Activated effector memory CD4-positive, alpha-beta T cell treated with anti-CD3 and anti-CD28 coated beads, Interleukin-2, amount 50 U/mL, for 16 hours (primary cell): ENCODE measurements around the gene MROH2A.

ENCODE experiments used
- DNase-seq: peaks from one replicate; pipeline ENCODE4 v3.0.0-alpha.2; 2020

The MROH2A gene

DNA sequence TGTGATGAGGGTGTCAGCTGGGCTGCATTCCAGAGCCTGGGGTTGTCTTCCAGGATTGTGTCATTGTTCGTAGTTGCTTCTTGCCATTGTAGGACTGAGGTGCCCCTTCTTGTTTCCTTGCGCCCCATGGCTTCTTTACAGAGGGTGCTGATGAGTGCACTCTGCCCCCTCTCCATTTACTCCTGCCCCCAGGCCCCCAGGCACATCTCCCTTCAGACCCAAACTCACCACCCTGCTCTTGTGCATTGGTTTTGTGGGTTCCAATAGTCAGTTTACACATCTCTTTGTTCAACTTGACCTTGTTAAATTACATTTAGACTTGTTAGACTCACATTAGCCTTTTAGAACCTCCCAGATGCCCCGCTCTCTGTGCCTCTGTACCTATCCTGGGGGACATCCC, 43.1 kb downstream of the MROH2A start:
- DNase-seq, result peak; percentile 17

DNA sequence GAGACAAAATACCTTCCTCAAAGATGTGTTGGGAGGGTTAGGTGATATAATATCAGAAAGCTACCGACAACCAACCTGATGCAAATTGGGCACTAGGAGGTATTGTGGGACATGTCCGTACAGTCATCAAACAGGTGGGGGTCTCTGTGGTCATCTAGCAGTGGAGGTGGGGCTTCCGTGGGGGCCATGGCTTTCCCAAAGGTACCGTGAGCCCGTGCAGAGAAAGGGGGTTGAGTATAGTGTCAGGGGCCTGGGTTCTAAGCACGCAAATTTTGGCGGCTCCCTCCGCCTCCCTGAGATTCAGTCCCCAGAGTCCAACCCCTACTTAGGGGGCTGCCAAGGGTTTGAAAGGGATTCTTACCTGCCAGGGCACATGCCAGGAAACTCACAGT, 43.6 kb downstream of the MROH2A start:
- peak; percentile 22 for DNase-seq

DNA sequence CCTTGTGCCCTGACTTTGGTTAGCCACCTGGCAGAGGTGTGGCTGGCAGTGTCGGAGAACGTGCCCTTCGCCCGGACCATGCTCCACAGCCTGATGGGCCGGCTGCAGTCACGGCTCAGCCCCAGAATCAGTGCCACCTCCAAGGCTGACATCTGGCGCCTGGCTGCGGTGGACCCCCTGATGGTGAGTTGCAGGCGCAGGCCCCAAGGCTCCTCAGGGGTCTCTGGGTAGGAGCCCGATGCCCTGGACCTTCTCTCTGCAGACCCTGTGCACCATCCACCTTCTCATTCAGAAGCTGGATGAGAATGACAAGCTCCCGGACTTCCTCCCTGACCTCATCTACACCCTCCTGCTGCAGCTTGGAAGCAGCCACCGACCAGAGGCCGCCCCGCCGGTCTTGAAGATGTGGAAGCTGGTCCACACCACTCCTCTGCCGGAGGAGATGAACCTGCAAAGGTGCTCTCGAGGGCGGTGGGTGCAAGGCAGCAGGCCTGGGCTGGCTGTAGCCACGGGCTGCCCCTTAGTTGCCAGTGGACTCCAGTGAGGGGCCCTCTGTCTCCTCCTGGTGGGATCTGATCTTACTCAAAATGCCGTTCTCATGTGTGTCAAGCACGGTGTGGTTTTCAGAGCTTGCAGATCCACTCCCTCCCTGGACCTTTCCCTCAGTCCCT, 44.1 kb downstream of the MROH2A start:
- DNase-seq, result peak; percentile 54

DNA sequence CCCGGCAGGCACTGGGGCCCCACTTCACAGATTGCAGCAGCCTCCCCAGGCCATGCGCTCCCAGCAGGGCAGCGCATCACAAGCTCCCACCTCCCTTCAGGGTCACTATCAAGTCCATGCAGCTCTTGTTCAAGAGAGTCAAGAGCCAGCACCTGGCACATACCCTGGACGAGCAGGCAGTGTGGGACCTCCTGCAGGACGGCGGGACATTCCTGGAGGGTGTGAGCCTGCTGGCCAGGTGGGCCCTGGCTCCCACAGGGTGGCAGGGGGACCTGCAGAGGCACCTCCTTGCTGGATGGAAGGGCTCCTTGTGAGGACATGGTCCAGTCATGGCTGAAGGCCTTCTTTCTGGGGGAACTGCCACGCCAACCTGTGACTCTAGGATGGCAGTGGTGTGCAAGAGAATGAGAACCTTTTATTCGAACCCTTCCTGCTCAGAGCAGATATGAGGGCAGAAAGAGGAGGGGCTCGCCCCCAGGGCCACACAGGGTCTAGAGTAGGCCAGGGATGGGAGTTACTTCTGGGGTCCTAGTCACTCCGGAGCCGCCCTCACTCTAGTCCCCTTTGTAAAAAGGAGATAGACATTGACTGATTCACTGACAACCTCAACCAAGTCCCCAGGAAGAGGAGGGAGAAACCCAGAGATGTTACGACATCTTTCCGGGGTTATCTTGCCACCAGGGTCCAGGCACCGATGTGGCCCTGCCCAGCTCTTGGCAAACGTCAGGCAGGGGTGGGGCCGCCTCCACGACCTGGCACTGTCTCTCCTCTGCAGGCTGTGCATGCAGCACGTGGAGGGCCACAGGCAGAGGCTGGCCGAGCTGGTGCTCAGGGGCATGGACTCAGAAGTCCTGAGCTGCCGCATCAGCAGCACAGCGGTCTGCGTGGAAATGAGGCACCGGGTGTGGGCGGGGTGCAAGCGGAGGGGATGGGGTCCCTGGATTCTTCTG, 44.9 kb downstream of the MROH2A start:
- peak; percentile 61 for DNase-seq

DNA sequence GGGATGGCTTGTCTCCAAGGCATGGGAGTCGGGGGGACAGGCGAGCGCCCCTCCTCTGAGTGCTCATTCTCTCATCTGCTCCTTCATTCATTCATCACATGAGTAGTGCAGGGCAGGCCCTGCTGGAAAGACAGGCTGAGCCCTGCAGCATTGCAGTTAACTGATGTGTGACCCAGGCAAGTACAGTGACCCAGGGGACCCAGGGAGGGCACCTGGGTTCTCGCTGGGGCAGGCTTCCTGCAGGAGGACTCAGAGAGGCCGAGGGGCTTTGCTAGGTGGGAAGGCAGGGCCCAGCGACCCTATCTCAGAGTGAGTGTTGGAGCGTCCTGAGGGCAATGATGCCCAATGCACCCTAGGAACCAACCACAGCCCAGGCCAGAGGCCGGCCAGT, 45.6 kb downstream of the MROH2A start:
- peak; percentile 47 for DNase-seq

DNA sequence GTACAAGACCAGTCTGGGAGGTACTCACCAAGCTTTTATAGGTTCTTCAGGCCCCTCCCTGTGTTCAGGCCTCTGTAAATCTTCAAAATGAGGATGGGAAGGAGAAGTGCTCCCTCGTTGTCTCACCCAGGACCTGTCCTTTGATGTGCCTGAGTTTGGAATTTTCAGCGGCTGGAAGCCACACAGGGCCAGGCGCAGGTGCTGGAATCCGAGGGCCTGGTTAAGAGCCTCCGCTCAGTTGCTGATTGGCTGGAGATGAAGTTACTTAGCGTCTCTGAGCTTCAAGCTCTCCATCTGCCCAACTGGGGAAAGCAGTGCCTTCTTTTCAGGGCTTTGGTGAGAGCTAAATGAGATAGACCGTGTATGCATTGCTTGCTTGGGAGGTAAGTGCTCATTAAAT, 46.2 kb downstream of the MROH2A start:
- DNase-seq, result peak; percentile 34

DNA sequence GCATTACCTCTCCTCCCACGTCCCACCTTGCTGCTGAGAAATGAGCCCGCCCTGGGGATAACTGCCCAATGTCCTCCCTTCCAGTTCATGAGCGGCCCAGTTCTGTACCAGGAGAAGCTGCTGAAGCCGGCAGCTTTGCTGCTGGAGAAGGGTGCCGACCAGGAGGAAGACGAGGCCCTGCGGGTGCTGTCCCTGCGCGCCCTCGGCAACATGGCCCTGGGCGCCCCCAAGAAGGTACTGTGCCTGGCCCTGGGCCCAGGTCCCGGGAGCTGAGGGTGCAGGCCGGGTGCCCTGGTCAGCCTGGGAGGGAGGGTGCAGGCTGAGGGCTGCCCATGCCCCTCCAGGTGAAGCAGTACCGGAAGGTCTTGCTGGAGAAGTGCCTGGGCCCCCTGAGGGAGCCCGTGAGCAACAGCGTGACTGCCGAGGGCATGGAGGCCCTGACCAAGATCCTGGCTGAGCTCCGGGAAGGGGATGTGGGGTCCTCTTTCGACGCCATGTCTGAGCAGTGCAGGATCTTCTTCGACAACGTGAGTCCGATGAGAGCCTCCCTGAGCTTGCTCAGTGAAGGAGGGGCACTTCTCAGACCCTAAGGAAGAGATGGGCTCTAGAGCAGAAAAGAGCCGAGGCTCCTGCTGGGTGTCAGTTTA, 50.5 kb downstream of the MROH2A start:
- peak; percentile 54 for DNase-seq

DNA sequence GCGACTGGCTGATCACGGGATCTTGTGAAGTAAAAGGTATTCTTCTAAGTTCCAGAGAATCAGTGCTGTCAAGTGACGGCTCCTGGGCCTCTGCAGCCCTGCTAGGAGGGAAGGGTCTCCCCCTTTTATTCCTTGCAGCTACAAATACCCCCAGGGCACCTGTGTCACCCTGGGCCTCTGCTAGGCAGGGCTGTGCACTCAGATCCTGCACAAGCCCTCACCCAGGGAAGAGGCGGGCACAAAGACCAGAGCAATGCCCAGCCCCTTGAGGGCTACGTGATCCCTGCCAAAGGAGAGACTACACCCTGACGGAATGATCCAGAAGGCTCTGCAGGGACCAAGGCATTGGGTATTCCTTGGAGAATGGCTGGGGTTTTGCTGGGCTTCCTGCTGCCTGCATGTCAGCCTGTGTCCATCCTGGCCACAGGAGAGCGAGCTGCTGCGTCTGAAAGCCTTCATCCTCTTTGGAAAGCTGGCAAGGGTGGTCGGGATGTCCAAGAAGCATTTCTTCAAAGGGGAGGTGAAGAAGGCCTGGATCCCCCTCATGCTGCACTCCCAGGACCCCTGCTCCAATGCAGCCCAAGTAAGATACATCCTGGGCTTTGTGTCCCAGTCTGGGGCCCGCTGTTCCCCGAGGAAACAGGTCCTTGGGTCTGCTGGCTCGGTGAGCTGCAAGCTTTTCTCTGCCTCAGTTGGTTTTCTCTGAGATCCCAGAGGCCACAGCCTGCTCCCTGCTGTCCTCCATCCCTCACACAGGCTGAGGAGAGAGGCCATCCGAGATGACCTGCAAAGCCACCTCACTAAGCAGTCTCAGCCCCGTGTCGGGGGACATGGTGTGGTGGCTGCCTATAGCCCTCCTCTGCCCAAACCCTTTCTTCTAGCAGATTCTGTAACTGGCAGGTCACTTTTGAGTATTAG, 51.3 kb downstream of the MROH2A start:
- DNase-seq, result peak; percentile 58

DNA sequence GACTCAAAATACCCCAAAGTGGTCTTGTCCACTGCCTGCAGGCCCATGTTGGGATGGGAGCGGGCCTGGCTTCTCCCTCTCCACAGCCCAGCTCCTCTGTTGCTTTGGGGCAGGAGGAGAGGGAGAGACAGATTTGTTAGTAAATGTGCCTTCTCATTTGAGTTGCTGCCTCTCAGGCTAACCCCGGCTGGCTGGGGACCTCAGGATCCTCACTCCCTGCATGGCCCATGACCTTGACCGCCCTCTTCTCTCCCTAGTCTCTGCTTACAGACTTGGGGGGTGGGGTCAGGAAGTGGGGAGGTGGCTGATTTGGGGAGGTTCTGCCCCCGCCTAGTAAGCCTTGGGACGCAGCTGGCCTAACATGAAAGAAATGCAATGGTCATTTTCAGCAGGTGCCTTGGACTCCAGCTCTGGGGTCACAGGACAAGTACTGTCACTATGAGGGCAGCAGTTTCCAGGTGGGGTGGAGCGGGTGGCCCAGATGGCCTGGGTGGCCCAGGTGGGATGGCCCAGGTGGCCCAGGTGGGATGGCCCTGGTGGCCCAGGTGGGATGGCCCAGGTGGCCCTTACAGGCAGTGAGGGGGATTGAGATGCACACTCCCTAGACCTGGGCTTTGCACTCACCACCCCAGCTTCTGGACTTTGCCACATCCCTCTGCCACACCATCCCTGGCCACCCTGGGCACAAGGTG, 52.1 kb downstream of the MROH2A start:
- DNase-seq, result peak; percentile 47

DNA sequence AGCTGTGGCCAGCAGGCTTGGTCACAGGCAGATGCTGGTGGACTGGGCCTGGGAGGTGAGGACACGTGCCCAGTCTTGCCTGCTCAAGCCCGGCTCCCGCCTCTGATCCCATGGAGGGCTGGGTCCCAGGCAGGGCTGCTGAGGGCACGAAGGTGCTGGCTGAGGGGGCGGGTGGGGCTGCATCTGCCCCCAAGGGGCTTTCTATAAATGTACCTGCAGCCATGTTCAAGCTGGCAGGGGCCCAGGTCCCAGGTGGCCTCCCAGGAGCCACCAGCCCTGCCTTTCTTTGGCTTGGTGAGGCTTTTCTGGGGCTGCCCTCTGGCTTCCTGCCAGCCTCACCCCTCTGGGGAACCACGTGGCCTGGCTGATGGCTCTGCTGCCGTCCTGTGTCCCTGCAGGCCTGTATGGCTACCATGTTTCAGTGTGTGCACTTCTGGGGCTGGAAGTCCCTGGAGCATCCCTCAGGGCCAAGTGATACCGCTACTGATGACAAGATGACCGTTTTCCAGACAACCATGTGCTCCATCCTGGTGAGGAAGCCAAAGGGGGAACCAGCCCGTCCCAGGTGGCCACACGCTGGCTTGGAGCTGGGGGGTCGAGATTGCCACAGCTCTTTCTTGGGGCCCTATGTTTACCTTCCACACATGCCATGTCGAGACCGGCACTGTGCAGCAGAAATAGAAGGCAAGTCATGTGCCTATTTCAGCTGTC, 53.0 kb downstream of the MROH2A start:
- peak; percentile 57 for DNase-seq

DNA sequence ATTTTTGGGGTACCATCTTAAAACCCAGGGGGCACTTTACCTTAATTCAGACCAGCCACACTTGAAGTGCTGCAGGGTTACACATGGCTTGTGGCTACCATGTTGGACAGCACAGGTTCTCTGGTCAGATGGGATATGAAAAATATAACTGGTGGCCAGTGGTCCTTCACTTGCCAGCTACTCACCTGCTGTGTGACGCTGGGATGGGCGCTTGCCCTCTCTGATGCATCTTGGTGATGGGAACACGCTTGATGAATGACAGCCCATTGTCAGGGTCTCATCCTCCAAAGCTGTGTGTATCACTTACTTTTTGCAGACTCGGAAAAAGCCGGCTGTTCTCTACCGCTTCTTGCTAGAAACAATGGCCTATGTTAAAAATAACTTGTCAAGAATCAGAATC, 53.7 kb downstream of the MROH2A start:
- peak; percentile 42 for DNase-seq

DNA sequence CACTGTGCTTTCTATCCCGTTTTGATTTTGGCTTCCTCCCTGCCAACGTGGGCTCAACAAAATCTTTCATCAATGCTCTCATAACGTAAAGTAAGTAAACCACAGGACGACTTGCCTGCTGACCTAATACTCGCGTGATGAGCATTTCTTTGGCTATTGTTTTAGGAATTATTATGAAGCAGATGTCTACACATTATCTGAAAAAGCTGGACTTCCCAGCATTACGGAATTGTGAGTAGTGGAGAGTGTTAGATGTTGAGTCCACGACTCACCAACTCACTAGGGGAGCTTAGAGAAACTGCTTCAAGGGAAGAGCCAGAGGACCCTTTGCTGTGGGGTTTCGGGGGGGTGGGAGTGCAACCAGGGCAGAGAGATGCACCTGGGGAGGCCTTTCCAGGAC, 54.3 kb downstream of the MROH2A start:
- no peak for DNase-seq

DNA sequence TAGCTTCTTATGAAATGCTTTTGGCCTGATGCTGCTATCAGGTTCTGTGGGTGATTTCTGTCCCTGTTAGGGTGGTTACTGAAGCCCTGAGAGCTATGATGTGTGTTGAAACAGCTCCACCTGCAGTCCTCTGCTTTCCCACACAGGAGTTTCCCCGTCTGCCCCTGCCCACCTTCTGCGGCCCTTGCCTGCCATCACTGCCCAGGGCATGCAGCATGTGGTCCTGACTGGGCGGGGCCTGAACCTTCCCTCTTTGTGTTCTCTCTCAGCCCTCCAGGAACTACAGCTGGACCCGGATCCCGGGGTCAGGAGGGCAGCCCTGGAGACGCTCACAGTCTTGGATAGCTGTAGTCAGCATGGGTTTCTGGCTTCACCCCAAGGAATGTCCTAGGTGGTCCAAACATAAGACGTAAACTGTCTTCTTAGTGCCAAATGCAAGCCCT, 54.8 kb downstream of the MROH2A start:
- DNase-seq, result peak; percentile 59

DNA sequence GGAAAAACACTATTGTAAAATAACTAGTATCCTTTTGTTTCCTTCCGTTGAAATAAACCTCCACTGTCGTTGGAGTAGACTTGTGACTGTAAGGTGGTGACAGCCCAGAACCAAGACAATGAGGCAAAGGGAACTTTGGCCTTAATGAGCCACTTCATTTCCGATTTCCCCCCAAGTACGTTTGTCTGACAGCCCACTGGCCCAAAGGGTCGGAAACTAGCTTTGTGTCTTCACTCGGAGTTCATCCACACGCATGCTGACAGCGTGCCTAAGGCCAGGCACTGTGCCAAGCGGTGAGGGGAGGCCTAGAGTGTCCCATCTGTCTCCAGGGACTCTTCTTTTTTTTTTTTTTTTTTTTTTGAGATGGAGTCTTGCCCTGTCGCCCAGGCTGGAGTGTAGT, 55.2 kb downstream of the MROH2A start:
- DNase-seq, result peak; percentile 25

DNA sequence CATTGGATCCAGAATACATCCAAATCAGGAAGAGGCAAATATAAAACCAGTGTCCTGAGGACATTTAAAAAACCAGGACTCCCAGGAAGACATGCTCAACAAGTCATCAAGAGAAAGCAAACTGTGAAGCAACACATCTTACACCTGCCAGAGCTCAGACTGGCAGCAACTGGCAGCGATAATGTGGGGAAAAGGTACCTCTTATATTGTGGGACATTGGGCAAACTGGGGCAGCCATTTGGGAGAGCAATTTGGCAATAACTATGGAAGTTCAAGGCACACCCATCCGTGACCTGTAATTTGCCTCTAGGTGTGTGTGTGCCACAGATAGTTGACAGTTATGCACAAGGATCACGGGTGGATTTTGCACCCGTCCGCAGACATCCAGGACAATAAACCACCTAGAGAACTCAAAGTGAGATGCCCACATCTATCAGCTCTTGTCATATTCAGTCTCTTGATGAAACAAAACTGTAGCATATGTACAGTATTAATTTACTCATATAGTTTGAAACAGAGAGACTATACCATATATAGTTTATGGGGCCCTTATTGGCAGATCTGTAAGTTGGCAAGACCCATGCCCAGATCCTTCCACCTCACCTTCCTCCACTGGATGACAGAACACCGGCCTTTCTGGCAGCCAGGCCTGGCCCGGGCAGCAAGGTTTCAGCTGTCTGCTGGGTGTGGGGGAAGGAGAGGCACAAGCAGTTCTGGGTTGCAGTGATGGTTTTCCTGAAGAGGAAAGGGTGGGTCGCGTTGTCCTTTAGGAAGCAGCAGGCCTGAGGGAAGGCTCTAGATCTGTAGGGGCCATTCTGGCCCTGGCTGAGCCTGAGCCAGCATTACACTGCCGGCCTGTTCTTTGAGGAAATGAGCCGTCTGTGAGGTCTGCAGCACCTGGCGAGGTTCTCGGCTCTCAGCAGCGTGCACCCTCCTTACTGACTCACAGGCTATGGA, 57.4 kb downstream of the MROH2A start:
- DNase-seq, result peak; percentile 28

DNA sequence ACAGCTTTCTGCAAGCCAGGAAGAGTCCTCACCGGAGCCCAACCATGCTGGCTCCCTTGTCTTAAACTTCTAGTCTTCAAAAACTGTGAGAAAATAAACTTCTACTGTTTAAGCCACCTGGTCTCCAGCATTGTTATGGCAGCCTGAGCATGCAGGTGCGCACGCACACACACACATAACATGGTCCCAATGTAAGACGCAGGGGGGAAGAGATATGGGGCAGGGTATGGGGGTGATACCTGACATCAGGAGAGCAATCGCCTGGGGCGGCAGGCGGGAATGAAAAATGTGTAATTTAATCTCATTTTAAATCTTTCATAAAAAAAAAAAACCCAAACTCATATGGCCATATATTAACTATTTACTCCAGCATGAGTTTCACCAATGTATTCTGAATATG, 58.2 kb downstream of the MROH2A start:
- DNase-seq, result no peak

DNA sequence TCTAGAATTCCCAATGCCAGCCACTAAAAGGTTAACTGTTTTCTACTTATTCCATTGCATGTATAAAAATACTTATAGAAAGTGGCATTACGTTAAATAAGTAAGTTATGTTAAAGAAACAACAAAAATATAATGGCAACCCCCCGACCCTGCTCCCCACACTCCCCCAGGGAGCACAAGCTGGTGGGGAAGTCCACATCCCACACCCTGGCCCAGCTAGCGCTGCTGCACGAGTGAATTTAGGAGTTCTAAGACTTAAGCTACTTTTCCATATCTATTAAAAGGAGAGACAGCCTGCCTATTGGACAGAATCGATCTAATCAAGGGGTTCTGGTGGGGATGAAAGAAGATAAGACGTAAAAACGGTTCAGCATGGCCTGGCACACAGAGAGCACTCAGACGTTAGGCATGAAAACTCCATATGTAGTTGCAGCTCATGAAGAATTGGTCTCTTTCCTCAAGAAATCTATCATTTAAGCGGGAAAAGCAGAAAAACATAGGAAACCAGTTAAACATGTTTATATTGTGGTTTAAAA, 59.6 kb downstream of the MROH2A start:
- peak; percentile 28 for DNase-seq

DNA sequence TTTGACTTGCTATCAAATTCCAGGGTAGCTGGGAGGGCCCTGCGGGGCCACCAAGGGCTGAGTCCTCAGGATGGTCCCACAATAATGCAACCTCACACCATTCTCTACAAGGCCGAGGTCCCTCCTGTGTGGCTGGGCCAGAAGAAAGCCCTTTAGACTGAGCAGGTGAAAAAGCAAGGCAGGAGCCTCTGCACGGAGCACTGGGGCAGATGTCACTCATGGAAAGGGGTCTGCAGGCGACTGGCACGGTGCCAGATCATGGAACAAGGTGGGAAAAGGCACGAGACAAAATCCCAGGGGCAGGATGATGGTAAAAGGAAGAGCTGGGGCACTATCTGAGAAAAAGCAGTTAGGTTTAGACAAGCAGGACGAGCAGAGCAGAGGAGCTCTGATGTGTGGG, 60.1 kb downstream of the MROH2A start:
- DNase-seq, result peak; percentile 43

DNA sequence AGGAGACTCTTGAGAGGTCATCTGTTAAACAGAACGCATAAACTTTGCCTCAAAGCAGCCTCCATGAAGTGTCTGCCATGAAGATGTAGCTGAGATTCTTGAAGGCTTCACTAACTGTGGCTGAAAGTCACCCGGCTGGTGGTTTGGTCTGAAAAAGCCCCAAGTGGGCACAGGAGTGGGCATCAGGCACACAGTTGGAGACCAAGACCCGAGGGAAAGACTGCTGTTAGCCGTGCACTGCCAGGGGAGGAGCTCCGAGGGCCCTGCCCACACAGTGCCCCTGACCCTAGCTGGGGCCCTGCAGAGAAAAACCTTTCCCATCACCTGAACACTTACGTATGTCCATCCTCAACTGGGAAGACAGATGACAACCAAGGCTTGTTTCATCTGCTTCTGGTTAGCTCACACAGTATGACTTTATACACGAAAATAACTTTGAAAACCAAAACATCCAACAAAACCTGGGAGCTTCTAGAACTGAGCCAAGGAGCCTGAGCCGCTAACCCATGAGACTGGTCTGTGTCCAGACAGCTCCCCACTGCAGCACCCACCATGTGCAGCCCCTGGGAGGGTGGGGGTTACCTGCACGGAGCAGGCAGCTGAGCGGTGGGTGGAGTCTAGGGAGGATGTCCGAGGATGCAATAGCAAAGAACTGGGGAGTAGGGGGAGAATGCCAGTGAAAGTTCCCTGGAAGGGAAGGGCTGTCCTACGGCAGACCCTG, 60.8 kb downstream of the MROH2A start:
- peak; percentile 60 for DNase-seq
